Chondrocyte (in vitro differentiated cells): ENCODE data around the gene SUSD5. TPM values are rescaled to one million over a fixed set of nuclear protein-coding genes. Genes with fewer than 3 reads are reported as not detected.

Experiments used
- DNase-seq: peaks from one replicate; pipeline ENCODE4 v3.0.0; 2021; ENCODE audit warnings: mixed read lengths, low spot score
- H3K27ac Mint-ChIP-seq: one replicate; pipeline ENCODE4 v1.8.0; 2021; ENCODE audit warnings: mild to moderate bottlenecking, moderate library complexity, mixed read lengths; ENCODE audit not compliant: unreplicated experiment
- H3K27me3 Mint-ChIP-seq: 2 replicates; pipeline ENCODE4 v1.8.0; 2021; ENCODE audit warnings: low read depth, mixed read lengths
- H3K36me3 Mint-ChIP-seq: 2 replicates; pipeline ENCODE4 v1.8.0; 2021; ENCODE audit warnings: low read depth, mixed read lengths
- H3K4me1 Mint-ChIP-seq: 2 replicates; pipeline ENCODE4 v1.8.0; 2021; ENCODE audit warnings: low read depth, mild to moderate bottlenecking, mixed read lengths
- H3K4me3 Mint-ChIP-seq: one replicate; pipeline ENCODE4 v1.8.0; 2021; ENCODE audit warnings: mild to moderate bottlenecking, moderate library complexity, mixed read lengths; ENCODE audit not compliant: unreplicated experiment
- H3K9me3 Mint-ChIP-seq: 2 replicates; pipeline ENCODE4 v1.8.0; 2021; ENCODE audit warnings: low read depth, mixed read lengths
- total RNA-seq: library from RNA; stranded (reverse); gene quantifications from 3 replicates; pipeline ENCODE4 v1.2.1, GENCODE V29; 2021
- TF ChIP-seq, protein P1 (sequence below): fragments of 200-600 bp; sonication (generic); IDR thresholded peaks from 2 replicates; pipeline ENCODE4 v1.5.0; 2021; ENCODE audit warnings: antibody characterized with exemption, mild to moderate bottlenecking, moderate library complexity

Gene SUSD5
- total RNA-seq, 1 donor from 2014 or later, result 55.6 TPM

DNA sequence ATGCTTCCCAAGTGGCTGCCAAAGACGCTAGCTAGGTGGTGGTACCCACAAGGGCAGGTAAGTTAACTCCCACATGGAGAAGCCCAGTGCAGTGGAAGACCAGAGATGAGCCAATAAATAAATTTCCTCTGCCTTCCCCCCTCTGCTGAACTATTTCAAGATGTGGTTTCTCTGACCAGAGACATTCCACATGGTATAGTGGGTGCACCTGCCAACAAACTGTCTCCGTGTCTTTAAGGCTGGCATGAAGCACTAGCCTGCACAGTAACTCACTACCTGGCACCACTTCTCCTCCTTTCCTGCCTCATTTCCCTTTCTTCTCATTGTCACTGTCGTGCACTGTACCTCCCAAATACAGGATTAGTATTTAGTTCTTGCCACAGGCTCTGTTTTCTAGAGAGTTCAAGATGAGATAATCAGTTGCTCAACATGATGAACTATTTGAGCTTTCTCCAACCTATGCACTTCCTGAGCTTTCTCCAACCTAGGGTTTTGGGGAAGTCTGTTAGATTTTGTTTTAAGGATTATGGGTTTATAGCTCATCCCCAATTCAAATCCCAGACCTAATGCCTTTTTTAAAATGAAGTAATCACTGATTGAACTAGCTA is 113.2 kb downstream of the SUSD5 start:
- Mint-ChIP-seq H3K4me3 (no peak overlapping the region), H3K4me1 (no peaks in the 10 kb centered on the region), H3K36me3 (no peaks in the 10 kb centered on the region), H3K27ac (no peak overlapping the region), H3K27me3 (no peaks in the 10 kb centered on the region), H3K9me3 (no peaks in the 10 kb centered on the region)
- TF ChIP-seq, protein P1, sequence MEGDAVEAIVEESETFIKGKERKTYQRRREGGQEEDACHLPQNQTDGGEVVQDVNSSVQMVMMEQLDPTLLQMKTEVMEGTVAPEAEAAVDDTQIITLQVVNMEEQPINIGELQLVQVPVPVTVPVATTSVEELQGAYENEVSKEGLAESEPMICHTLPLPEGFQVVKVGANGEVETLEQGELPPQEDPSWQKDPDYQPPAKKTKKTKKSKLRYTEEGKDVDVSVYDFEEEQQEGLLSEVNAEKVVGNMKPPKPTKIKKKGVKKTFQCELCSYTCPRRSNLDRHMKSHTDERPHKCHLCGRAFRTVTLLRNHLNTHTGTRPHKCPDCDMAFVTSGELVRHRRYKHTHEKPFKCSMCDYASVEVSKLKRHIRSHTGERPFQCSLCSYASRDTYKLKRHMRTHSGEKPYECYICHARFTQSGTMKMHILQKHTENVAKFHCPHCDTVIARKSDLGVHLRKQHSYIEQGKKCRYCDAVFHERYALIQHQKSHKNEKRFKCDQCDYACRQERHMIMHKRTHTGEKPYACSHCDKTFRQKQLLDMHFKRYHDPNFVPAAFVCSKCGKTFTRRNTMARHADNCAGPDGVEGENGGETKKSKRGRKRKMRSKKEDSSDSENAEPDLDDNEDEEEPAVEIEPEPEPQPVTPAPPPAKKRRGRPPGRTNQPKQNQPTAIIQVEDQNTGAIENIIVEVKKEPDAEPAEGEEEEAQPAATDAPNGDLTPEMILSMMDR, result no peak
- no peak for DNase-seq

DNA sequence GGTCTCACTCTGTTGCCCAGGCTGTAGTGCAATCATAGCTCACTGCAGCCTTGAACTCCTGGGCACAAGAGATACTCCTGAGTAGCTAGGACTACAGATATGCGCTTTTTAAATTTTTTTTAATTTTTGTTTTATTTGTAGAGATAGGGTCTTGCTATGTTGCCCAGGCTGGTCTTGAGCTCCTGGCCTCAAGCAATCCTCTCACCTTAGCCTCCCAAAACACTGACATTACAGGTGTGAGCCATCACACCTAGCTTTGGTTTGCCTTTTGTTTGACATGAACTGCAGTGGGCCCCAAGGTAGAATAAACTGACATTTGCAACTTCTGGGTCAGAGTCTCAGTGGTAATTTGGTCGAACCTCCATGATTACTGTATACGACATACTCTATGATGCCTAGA is 113.8 kb downstream of the SUSD5 start:
- peaks cover 3% of the 10 kb centered on the region for H3K4me1 Mint-ChIP-seq
- H3K27ac Mint-ChIP-seq, result no peak overlapping the region
- H3K27me3 Mint-ChIP-seq, result no peaks in the 10 kb centered on the region
- no peak for DNase-seq
- TF ChIP-seq, protein P1, result no peak
- H3K9me3 Mint-ChIP-seq, result no peaks in the 10 kb centered on the region
- no peaks in the 10 kb centered on the region for H3K36me3 Mint-ChIP-seq
- no peak overlapping the region for H3K4me3 Mint-ChIP-seq

DNA sequence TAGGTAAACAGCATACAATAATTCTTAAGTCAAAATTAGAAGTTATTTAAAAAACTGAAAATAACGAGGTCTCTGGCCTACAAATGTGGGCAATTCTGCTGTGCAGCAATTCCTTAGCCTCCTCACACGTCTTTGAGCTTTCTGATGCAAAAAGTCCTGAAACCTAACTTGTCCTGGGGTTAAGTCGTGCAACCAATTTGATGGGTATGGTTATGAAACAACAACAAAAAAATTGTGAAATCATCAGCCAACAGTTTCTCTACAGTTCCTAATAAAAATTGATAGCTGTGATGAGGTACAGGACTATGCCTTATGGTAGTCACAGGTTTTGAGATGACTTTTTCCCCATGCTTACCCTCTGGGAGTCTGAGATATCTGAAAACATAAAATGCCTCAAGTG is 115.1 kb downstream of the SUSD5 start:
- no peaks in the 10 kb centered on the region for H3K36me3 Mint-ChIP-seq
- H3K27me3 Mint-ChIP-seq, result no peaks in the 10 kb centered on the region
- TF ChIP-seq, protein P1, result no peak
- H3K9me3 Mint-ChIP-seq, result no peaks in the 10 kb centered on the region
- no peak for DNase-seq
- no peak overlapping the region for H3K27ac Mint-ChIP-seq
- no peak overlapping the region for H3K4me3 Mint-ChIP-seq
- peaks cover 13% of the 10 kb centered on the region for H3K4me1 Mint-ChIP-seq

DNA sequence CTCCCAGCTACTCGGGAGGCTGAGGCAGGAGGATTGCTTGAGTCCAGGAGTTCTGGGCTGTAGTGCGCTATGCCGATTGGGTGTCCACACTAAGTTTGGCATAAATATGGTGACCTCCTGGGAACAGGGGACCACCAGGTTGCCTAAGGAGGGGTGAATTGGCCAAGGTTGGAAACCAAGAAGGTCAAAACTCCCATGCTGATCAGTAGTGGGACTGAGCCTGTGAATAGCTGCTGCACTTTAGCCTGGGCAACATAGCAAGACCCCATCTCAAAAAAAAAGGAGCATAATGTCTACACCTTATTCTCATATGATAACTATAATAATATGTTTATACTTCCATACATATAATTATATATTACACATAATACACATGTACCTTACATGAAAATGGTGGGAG is 115.6 kb downstream of the SUSD5 start:
- H3K9me3 Mint-ChIP-seq, result no peaks in the 10 kb centered on the region
- DNase-seq, result no peak
- H3K4me3 Mint-ChIP-seq, result no peak overlapping the region
- TF ChIP-seq, protein P1, result no peak
- H3K27ac Mint-ChIP-seq, result no peak overlapping the region
- H3K27me3 Mint-ChIP-seq, result no peaks in the 10 kb centered on the region
- peaks cover 16% of the 10 kb centered on the region for H3K4me1 Mint-ChIP-seq
- H3K36me3 Mint-ChIP-seq, result no peaks in the 10 kb centered on the region

DNA sequence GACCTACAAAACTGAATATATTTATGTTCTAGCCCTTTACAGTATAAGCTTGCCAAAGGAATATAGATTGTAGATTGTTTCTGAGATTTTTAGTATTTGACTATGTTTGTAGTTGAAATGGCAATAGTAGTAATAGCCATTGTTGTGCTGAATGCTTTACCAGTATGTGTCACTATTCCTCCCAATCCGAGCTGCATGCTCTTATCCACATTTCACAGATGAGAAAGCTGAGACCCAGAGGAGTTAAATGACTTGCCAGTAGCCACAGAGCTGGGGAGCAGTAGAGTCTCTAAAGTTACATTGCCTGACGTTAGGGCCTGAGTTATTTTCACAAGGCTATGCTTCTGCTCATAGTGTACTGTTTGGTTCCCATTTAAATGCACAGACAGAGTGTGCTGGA is 118.4 kb downstream of the SUSD5 start:
- TF ChIP-seq, protein P1, result no peak
- DNase-seq, result no peak
- Mint-ChIP-seq H3K4me1 (peaks cover 29% of the 10 kb centered on the region), H3K27ac (no peak overlapping the region), H3K9me3 (no peaks in the 10 kb centered on the region), H3K36me3 (no peaks in the 10 kb centered on the region), H3K27me3 (no peaks in the 10 kb centered on the region), H3K4me3 (no peak overlapping the region)

Other genes with a start within 250 kb of the SUSD5 start
- 80.5 to 96.4 TPM (median 95.4 TPM) in 3 replicates for gene GLB1, start 121.7 kb downstream of the SUSD5 start, total RNA-seq
- 8.1 to 9.6 TPM (median 9.5 TPM) in 3 replicates for gene TMPPE, start 121.7 kb downstream of the SUSD5 start, total RNA-seq
- gene CRTAP, start 104.8 kb downstream of the SUSD5 start, total RNA-seq, result 269 to 358 TPM (median 276 TPM) in 3 replicates
- gene FBXL2, start 58.6 kb upstream of the SUSD5 start, total RNA-seq, result 22.2 to 25.2 TPM (median 24.4 TPM) in 3 replicates
- 60.6 to 61.8 TPM (median 60.9 TPM) in 3 replicates for gene UBP1, start 221.6 kb upstream of the SUSD5 start, total RNA-seq